ENCODE measurements around the gene GAB2.
"Not testable (repeated sequence)": the region's sequence is repeated elsewhere in the genome, so short reads cannot be mapped to it uniquely, and the experiment has no call there.

GAB2 gene

DNA sequence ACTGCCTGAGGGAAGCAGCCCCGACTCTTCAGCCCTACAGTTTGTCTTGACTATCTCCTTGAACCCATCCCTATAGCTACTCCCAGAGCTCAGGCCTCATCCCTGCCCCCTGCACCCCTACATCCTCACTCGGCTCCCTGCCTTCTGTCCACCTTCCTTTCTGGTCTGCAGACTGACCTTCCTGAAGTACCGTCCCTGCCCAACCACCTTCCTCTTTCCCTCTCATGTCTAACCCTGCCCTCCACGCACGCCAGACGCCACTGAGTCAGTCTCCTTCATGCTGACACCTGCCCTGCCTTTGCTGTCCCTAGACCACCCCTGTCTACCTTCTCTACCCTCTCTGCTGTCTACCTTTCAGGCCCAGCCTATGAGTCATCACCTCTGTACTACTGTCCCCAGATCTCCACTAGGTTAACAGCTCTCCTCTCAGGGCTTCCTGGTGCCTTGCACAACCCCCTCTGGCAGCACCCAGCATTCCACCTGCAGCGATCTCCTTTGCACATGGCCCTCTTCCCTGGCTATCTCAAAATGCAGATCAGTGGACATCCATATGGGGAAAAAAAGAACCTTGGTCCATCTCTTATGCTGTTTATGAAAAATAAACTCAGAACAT lies 238.1 kb downstream of the GAB2 start:
- ATAC-seq = no peak

DNA sequence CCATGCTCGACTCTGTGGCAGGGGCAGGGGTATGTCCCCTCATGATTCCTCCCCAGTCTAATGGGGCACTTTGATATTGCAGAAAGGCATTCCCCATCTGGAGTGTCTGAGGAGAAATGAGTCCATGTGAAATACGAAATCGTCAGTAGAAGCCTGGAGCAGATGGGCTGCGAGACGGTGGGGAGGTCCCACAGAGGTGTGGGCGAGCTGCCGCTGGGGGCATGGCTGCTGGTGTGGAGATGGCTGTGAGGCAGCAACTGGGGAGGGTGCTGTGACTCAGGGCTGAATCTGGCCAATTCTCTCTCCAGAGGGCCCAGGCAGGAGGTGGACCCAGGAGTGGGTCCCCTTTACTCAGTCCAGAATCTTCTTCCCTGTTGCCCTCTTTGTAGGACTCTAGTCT lies 240.4 kb downstream of the GAB2 start:
- no peak for ATAC-seq

DNA sequence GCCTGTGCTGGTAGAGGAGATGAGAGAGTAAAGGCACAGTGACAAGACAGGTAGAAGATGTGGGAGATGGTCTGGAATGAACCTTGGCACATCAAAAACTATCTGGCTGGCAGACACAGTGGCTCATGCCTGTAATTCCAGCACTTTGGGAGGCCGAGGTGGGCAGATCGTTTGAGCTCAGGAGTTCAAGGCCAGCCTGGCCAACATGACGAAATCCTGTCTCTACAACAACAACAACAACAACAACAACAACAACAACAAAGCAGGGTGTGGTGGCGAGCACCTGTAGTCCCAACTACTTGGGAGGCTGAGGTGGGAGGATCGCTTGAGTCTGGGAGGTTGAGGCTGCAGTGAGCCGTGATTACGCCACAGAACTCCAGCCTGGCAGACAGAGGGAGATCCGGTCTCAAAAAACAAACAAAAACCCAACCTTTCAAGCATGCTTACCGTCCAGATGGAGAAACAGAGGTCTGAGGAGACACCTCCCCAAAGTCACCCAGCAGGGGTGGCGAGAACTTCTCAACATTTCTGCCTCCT lies 240.9 kb downstream of the GAB2 start:
- ATAC-seq = no peak

DNA sequence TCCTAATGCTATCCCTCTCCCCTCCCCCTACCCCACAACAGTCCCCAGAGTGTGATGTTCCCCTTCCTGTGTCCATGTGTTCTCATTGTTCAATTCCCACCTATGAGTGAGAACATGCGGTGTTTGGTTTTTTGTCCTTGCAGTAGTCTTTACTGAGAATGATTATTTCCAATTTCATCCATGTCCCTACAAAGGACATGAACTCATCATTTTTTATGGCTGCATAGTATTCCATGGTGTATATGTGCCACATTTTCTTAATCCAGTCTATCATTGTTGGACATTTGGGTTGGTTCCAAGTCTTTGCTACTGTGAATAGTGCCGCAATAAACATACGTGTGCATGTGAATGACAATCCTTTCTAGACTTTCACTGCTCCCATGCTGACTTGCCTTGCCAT lies 241.8 kb downstream of the GAB2 start:
- ATAC-seq = not testable (repeated sequence)

DNA sequence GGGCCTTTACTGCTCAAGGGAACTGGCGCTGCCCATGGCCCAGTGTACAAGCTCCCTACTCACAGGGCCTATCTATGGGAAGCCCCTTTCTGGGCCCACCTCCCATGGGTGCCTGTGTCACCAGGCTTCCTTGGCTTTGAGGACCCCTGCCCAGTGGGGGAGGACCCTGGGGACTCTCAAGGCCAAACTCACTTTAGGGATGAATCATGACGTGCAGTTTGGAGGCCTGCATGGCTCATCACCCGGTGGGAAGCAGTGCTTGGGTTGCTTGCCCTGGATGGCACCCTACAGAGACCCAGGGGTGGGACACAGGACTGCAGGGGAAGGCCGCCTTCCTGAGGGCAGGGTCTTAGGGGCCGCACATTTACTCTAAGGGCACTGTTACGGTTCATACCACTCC lies 245.7 kb downstream of the GAB2 start:
- ATAC-seq = no peak

DNA sequence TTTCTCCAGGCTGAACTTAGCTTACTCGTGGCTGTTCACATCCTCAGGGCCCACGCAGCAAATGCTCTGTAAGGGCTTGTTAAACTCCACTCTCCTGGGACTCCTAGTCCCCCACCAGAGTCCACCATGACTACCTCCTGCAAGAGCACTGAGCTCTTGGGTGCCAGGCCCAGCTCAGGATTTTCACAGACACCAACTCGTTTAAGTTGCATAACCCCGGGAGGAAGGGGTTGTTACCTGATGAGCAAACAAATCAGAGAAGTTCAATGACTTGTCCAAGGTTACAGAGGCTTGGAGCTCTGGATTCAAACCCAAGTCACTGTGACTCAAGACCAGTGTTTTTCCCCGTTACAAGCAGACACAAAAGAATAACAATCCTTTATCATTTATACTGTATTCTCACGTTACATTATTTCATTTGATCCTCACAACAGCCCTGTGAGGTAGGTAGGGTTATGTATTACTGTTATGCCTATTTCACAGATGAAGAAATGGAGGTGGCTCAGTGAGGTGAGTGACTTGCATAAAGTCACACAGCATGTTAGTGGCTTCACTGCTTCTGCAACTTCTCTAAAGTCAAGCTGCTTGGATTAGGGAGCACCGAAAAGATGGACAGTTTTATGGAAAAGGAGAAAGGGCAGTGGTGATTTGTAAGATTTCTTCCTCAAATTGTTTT lies 246.6 kb downstream of the GAB2 start:
- ATAC-seq = no peak

DNA sequence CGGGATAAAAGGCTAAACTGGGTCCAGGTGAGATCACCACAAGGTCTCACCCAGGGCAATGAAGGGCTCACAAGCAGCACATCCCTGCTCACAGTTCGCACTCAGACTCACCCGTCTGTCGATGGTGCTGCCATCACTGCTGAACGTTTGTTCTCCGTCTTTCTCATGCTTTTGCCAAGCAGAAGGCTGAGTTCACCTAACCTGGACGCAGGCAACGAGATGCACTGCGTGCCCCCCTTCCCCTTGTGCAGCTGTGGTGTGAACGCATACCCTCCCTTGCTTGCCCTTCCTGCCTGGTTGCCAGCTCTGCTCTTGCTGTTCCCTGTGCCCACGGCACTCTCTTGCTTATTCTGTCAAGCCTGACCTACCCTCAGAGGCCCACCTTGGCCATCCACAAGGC lies 247.2 kb downstream of the GAB2 start:
- ATAC-seq = no peak

DNA sequence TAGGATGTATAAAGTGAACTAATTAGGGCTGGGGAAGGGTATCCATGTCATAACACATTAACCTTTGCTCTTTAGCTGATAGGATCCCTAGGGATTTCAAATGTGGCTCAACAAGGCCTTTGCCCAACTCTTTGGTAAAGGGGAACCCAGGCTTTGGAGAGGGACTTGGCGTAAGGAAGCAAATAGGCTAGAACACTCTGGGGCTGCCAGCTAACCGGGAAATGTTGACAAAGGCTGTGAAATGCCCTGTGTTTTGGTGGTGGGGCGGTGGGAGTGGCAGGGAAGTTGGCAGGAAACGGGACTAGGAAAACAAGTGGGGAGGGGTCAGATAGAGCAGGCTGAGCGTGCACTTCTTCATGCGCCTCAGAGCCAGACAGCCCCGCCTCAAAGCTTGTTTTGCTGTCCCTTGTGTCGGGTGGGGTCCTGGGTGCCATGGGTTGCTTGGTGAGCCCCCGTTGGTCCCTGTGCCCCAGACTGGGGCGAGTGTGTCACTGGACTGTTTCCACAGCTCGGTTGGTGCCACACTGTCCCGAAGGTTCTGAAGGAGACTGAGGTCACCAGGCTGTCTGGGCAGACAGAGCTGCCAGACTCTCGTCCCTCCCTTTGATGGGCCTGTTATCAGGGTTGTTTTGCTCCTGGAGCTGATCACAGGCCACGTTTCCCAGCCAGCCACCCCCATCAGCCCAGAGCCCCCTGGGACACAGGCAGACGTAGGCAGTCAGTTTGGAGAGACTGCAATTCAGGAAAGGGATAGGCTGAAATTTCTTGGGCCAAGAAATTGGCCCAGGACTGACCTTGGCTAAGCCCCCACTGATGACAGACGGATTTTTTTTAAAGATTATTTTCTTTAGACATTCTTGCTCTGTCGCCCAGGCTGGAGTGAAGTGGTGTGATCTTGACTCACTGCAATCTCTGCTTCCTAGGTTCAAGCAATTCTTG lies 248.8 kb downstream of the GAB2 start:
- ATAC-seq = no peak

DNA sequence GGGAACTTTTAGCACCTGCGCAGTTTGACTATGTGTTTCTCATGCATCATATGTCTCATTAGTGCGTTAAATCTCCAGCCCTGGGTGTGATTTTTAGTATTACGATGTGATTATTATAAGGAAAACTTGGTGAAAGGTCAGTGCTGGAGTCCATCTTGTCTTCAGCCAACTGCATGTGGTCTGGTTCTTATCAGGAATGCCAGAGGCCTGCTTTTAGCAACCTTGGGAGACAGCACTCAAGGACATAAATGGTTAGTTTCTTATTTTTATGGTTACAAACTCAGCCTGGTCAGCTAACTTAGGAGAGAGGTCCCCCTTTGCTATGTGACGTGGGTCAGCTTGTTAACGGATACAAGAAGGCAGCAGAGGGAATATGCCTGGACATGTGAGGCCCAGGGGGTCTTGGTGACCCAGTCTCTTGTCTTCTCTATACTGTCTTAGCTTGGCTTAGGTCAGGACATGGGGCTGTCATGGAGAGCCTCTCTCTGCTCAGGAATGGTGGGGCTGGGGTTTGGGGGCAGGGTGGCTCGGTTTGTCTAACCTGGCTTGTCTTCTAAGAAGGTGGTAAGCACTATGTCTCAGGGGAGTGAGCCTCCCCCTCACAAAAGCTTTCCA lies 250.7 kb downstream of the GAB2 start:
- no peak for ATAC-seq
